HG03442 (cell line): ENCODE measurements around the gene HOXA7.

Experiments used
- ATAC-seq: cut with Tn5 transposase; IDR thresholded peaks from one replicate; pipeline ENCODE4 v1.9.1; 2021; ENCODE audit warnings: mild to moderate bottlenecking, moderate library complexity; ENCODE audit not compliant: unreplicated experiment

Gene HOXA7

DNA sequence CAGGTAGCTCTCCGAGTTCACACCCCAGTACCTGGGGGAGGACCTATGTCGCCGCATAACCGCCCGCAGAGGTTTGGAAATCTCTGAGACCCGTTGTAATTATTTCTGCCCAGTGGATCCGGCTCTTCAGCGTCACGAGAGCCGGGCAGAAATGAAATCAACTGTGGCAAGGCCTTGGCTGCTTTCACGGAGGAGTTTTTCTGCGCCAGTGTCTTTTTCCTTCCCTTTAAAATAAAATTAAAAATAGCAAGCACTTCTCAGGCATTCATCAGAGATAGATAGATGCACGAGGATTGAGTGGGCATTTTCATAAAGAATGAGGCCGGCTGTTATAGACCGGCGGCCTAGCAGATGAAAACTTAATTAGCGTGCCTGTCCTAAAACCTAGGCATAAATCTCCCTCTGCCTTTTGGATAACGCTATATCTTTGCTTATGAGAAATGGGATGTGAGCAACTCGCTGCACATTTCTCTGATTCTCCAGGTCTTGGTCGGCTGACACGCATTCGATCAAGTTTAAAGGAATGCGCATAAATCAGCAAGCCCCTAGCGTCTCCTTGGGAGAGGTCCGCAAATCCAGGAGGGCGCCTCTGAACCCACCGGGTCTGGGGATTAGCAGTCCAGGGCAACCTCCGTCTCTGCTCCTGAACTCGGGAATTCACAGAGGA lies 37.0 kb upstream of the HOXA7 start:
- no peak for ATAC-seq

DNA sequence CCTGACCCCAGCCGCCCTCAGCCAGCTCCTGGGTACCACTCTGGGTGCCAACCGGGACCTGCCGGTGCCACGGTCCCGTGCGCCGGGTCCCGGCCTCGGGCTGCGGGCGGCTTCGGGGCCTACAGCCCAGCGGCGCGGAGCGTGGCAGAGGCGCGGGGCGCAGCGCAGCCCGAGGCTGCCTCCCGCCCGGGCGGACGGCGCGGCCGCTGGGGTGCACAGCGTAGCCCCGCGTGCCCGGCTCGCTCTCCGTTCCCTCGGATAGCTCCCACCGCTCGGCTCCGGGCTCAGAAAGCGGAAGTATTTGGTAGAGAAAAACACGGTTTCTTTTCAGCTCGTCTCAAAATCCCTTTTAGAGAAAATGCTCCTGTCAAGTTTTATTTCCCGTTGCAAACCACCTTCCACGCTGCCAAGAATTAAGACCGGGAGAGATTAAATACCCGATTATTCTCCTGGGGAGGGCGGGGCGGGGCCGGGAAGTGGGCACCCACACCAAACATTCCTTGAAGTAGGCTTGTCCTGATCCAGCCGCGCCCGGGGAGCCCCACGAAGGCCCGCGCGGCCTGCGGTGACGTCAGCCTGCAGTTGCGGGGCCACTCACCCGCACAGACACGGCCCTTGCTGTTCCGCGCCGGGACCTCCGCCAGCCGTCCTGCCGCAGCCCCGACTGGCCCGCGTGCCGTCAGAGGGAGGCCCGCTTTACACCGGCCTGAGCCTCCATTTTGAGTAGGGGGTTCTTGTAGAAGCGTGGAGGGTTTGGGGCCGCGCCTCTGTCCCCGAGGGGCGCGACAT lies 36.3 kb upstream of the HOXA7 start:
- no peak for ATAC-seq

DNA sequence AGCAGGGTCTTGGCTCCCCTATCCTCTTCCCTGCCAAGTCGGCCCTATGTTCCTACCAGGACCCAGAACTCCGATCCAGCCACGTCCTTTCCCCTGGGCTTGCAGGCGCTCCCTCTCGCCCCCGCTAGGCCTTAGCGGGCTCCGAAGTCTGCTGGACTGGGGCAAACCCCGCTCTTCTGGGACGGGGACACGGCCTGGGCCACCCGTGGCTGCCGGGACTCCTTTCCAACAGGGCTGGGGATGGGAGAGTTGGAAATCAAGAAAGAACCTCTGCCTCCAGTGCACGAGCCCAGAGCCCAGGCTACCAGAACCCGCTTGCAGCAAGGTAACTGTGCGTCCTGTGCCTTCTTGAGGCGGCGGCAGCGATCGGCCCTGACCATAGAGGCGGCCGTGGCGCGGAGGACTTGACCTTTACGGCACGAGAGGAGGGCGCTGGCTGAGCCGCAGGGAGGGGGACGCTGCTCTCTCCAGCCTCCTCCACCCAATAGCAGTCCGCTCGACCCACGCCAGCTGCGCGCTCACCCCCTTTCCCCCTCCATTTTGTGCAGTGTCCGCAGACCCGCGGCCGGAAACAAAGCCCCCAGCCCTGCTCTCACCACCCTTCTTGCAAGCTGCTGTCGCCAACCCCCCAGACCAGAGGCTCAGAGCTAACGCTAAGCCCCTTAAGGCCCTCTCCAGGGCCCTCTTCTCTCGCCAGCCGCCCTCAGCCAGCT lies 35.5 kb upstream of the HOXA7 start:
- no peak for ATAC-seq

DNA sequence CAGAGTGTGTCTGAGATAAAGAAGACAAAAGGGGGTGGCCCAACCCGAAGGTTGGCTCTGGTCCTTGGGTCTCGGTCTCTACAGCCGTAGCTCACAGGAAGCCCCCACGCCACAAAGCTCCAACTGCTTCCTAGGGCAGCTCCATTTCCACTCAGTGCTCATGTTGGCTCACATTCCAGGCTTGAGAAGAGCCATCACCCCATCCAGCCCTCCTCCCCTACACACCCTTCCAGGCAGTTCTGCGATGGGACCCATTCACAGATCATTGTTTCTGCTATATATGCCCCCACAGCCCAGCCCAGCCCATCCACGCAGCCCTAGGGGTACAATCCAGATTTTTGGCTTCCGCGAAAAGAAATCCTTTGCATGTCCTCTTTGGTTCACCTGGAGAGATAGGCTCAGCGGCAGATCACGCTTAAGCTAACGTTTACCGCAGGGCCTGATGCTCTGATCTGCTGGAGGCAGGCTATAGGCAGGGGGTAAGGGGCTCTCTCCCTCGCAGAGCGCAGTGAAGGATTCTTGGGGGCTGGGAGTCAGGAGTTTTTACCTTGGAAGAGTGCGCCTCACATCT lies 34.8 kb upstream of the HOXA7 start:
- ATAC-seq: no peak

DNA sequence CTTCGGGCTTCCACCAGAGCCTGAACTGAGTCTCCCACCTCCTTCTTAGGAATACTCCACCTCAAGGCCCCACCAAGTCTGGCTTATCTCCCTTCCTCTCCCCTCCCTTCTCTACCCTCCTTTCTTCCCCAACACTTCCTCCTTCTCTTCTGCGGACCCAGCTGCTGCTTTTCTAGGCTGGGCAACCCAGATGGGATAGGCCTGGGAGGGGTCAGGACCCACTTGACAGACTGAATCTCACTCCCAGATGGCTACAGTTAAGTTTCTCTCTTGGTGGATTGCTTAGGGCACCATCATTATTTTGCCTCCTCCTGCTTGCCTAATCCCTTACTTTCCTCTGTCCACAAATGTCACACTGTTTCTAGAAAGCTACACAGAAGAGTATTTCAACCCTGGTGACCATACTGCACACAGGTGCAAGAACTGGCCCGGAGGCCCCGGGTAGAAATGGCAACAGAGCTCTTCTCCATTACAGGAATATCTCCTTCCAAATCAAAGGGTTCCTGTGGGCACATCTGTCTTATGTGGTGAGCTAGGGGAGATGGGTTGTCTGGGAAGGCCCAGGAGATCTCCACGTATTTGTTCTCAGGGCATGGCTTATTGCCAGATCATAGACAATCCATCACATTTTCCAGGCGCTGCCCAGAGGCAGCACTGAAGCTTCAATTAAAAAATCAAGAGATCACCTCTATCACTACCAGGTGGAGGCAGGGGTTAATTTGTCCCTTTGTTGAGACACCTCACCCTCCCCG lies 33.7 kb upstream of the HOXA7 start:
- ATAC-seq: no peak

DNA sequence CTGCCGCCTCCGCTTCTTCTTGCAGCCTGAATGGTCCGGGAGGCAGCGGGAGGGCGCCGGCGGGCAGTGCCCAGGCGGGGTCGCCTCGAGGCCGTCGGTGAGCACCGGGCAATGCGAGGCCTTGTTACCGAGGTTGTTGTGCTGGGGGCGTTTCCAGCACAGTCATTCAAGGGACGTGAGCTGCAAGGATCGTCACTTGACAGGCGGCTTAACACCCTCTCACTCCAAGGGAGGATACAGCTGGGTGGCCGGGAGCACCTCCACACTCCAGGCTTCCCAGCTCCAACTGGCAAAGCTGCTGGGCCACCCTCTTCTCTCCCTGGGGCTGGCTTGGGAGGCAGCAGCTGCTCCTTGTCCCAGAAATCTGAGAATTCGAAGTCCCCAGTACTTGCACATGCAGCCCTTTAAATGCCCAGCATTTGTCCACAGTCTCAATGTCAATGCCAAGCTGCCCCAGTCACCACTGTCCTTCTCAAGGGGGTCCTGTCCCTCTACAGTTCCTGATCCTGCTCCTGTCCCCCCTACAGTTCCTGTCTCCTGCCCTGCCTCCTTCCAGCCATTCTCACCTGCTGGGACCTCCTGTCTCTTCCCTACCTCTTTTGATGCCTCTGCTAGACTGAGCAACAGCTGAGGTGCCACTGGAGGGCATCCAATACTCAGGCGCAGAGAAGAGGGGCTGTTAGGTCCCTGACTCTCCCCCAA lies 33.0 kb upstream of the HOXA7 start:
- no peak for ATAC-seq

DNA sequence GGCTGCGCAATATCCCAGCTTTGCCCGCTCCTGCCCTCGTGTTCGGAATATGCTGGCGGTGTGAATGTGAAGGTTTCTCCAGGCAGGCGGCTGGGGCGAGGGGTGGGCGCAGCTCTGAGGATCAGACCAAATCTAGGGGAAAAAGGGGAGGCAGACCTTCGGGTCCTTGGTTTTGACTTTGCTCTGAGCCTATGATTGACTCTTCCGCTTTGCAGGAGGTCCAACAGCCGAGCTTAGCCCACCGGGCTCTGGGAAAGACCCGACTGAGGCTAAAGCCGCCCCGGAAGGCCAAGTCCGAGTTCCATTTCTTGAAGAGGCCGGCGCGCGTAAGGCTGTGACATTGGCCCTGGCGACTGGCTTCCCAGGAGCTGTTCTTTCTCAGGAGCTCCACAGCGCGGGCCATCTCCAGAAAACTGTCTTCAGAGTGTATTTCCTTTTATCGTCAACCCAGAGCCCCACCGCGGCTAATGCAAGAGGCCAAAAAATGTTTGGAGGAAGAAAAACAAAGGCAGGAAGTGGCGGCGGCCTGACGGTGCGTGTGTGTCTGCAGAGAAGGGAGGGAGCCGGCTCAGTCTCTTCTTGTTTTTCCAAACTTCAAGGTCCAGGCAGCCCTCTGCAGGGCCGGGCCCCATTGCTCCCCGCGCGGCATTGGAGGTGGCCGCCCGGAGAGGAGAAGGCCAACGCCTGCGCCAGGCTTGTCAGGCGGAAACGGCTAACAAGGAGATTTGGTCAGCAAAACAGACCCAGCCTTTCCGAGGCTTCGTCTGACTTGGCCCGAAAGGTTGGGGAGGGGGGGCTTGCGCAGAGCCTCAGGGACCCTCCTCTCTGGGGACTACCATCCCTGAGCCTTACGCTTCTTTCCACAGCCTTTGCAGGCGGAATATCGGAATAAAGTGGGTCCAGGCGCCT lies 32.2 kb upstream of the HOXA7 start:
- ATAC-seq: no peak

DNA sequence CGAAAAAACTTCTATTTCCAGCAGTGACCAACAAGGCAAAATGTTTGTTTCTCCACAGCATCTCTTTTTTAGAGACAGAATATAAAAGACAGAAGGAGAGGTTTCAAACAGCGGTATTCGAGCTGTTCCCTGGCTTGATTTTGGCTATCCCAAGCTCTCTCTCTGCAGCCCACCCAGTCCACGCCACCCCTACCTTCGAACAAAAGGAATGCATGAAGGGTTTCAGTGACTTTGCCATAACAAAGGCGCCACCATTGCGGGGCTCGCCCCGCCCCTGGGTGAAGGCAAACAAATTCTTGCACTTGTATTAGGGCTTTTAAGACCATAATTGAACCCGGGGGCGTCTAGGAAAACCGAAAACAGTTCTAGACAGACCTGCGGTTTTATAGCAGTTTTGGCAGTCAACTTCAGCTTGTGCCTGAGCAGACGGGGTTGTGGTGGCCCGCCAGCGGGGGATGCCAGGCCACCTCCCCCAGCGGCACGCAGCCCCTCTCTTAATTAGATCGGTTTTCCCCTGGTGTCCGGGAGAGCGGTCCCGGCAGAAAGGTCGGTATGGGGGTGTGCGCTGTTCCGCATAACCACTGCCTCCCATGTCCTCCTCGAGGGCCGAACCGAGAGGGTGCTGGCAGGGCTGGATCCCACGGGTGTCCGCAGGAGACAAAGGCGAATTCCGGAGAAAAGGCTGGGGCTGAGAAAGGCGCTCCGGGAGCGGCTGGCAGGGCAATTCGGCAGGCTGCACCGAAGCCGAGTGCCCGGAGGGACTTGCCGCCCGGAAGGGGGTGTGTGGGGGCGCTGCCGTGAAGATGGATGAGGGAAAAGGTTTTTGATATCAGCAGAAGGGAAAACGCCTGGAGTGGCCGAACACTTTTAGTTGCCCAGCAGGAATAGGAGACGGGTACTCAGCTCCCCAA lies 31.3 kb upstream of the HOXA7 start:
- ATAC-seq: no peak

DNA sequence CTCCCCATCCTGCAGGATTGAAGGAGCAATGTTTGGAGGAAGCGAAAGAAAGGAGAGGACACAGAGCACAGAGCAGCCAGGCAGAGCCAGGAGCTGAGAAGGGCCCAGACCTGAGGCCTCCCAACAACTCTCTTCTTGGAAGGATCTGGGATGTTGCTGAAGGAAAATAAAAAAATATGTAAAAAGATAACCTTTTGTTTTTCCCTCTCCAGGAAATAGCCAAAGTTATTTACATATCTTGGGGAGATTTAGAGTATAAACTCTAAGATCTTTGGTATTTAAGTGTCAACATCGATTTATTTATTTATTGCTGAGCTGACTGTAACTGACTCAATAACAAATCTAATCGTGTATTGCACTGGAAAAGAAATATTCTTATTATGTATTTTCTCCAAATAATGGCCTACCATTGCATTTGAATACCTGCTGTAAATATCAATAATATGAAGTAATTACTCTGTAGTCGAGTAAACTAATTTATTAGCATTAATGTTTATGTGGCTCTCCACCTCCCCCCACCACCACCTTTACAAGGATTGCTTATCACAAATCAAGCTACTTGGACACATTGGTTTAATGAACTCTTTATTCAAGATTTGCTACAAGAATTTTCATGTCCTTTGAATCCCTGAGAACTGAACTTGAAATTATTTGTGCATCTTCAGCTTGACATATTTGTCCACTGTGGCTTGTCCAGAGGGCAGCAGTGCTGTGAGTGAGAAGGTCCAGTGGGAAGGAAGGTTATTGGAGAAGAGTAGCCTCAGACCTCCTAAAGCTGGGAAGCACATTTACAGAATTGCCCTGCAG lies 30.4 kb upstream of the HOXA7 start:
- ATAC-seq: no peak

DNA sequence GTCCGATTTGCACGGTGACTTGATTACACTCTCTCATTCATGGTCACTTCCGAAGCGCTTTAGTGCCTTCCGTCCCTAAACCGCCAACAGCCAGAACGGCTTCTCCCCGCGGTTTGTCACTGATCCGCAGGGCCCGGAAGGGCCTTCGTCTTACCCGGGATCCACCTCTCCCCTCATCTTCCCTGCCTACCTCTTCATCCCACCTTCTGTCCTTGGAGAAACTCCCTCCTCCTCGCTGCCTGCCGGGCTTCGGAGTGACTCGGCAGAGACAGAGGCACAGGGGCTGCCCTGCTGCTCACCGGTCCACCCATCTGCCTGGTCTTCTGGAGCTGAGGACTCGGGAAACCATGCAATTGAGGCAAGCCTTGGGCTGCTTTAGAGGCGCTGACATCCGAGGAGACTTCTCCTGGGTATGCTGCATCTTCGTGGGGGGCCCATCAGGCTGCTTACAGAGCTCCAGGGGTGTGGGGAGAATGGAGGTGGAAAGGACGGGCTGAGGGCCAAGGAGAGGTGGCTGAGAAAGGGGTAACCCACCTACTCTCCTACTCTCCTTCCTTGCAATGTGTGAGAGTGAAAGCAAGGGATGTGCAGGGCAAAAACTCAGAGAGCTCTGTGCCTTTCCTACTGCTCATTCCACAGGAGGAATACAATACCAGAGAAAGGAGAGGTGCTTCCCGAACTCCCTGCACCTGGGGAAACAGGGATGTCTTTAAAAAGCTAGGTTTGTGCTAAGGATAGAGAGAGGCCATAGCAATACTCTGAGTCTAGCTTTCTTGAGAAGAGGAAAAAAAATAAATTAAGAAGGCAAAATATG lies 29.6 kb upstream of the HOXA7 start:
- ATAC-seq: no peak

DNA sequence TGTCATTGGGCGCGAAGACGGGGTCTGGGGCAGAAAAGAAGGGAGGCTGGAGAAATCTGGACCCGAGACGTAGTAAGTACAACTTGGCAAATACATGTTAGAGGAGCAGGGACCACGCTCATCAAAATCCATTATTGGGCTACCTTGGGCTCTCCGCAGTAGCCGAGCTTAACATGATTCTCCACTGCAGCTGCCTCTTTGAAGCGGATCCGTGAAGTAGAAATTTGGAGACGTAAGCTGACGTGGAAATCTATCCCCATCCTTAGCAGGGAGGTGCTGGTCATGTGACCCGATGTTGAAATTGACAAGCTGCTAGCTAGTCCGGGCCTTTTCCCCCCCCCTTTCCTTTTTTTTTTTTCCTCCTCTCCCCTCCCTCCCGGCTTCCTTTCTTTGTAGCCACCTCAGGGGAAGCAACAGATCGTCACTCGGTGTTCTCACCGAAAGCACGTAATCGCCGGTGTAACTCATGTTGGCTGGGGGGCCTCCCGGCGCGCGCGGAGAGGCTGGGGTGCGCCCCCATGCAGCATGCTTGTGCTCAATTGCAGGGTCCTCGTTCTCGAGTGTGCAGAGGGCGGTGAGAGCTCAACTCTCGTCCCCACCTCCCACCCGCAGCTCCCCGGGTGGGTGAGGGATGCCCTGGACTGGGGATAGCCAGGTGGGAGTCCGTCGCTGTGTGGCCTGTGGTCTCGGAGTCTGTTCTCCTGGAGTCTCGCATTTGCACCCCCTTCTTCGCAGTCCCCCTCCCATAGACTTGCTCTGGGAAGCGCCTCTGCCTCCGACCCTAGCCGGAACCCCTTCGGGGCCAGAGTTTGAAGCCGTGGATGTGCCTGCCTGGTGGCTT lies 28.8 kb upstream of the HOXA7 start, which contains the start of gene HOXA11:
Gene HOXA11, minus strand, starts transcription at position 220 of the 841 bp plus-strand sequence. Its CDS starts 88 bp downstream, at position 132.
- ATAC-seq: no peak

DNA sequence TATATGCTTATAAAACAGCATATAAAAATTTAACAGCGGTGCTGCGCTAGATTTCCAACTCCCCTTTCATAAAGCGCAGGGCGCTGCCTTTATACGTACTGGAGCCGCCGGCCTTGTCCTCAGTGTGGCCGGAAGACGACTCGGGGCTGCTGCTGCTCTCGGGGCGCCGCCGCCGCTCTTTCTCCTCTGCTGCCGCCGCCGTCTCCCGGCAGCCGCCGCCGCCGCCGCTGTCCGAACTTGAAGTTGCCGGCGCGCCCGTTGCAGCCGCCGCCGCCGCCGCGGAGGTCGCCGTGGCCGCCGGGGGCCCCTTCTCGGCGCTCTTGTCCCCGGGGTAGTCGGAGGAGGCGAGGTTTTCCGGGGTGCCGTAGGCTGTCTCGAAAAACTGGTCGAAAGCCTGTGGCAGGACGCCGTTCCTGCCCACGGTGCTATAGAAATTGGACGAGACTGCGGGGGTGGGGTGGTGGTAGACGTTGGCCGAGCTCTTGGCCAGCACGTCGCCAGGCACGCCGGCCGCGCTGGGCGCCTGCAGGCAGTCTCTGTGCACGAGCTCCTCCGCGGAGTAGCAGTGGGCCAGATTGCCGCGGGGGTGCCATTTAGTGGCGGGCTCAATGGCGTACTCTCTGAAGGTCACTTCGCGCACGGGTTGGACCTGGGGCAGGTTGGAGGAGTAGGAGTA lies 28.0 kb upstream of the HOXA7 start:
- no peak for ATAC-seq

DNA sequence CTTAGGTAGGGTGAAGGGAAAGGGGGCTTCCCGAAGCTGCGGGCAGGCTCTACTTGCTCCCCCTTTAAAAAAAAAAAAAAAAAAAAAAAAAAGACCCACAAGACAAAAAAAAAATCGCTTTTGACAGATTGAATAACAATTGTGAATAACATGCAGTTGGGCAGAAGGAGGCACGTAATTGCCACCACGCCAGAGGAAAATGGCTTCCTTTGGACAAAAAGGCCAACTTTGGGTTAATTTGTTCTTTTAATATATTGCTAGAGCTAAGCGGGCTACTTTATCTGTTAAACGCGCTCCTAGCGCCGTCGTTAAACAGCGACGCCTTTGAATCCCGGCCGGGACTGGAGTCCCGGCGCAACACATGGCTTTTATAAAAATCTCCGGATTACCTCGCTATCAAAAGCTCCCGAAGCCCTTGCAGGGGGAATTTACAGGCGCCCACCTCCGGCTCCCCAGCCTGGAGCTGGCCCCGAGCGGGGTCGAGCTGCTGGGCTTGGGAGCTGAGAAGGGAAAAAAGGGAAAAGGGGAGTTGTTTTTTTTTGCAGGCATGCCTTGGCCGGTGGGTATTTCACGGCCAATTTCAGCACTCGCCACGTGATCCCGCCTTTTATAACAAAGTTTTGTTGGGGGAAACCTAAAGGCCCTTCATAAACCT lies 27.3 kb upstream of the HOXA7 start:
- ATAC-seq: no peak

DNA sequence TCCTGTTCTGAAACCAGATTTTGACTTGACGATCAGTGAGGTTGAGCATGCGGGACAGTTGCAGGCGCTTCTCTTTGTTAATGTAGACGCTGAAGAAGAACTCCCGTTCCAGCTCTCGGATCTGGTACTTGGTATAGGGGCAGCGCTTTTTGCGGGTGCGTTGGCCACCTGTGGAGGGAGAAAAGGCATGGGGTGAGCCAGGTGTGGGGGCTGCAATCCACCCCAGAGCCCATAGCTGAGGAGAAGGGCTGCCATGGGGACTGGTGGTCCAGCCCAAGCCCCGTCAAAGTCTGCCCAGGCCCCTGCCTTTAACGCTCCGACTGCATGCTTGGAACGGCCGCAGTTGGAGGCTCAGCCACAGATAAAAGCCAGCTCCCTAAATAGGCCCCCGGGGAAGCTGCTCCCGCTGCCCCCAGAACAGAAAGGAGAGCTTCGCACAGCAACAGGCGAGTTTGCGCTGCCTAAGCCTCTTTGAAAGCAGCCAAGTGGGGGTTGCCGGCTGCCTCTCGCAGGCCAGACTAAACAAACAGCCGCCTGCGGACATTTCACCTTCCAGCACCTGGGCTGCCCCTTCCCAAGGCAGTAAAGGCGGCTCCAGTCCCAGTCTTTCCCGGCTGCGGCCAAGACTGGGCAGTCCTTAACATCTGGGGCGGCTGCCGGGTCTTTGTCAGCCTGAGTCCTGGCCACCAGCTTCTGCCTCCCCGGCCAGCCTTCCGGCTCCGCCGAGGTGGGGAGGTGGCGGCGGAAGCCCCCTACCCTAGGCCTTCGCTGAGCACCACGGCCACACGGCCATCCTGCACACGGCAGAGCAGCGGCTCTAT lies 26.6 kb upstream of the HOXA7 start:
- ATAC-seq: no peak
